ENCODE results near the gene YIF1A.

The YIF1A gene

DNA sequence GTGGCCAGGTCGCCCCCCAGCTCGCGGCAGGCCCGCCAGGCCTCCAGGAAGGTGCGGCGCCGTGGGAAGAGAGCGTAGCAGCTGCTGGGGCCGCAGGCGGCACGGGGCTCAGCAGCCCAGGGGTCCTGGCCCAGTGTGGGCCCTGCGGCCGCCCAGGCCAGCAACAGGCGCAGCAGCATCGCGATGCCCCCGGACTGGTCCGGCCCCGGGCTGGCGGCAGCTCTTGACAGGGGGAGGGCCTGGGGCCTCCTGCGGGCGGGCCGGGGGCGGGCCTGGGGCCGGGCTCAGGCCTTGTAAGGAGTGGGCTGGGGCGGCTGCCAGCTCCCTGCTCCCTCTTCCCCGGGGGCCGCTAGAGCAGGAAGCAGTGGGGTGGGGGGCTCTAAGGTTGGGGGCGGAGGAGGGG, 27.9 kb upstream of the YIF1A start, which contains the start of gene CD248:
TSS of gene CD248 (minus strand) at position 196 of the 403 bp plus-strand sequence. CDS start at position 179, 17 bp downstream.
- H3K27ac ChIP-seq = peak within 1 kb of the TSS; percentile 15; the same call in 1 of the 2 replicates
- TF ChIP-seq CTCF (IDR thresholded peaks at IDR 0.05) (no peak), ZFX (IDR thresholded peaks at IDR 0.05; ENCODE audit: borderline replicate concordance) (no peak)

- TF ChIP-seq CTCF (IDR thresholded peaks at IDR 0.05) (no peak), ZFX (IDR thresholded peaks at IDR 0.05; ENCODE audit: borderline replicate concordance) (no peak)
- H3K27ac ChIP-seq = peak overlapping the region; percentile 15; the same call in 1 of the 2 replicates
Measured at GRCh38 chr11:66315921-66316811, 27.2 kb upstream of the YIF1A start.

- H3K27ac ChIP-seq = no peak overlapping the region
- TF ChIP-seq CTCF (IDR thresholded peaks at IDR 0.05) (no peak), ZFX (IDR thresholded peaks at IDR 0.05; ENCODE audit: borderline replicate concordance) (no peak)
Measured at GRCh38 chr11:66315498-66315885, 26.5 kb upstream of the YIF1A start.

DNA sequence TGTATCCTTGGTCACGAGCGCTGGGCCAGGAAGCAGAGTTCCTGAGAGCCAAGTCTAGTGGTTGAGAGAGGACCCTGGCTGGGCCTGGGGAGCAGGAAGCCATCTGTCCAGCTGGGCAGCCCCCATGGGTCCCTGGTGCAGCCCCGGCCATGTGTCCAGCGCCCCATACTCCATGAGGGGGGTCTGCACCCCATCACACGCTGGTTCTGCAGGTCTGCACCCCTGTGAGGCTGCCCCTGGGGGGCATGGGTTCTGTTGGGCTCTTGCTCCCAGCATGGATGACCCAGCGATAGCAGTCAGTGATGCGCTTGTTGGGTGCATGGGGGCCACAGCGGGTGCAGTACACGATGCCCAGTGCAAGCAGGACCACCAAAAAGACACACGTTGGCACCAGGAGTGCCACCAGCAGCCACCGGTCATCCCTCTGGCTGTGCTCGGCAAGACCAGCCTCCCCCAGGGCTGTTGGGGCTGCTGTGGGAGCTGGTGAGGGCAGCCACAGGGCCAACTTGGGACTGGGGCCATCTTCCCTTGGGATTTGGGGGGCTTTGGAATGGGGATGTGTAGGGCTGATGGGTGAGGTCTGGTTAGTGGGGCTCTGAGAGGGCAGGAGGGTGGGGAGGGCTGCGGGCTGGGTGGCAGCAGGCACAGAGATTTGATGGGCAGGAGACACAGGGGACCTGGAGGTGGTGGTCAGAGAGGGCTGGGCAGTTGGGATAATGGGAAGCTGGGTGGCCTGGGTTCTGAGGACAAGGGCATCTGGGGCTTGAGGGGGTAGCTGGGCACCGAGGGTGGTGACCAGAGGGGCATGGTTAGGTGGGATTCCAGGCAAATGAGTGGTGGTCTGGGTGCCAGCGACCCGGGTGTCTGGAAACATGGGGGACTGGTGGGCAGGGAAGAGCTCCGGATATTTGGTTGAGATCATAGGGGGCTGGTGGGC, 25.9 kb upstream of the YIF1A start:
- H3K27ac ChIP-seq = no peak overlapping the region
- no peak for TF ChIP-seq CTCF (IDR thresholded peaks at IDR 0.05)
- no peak for TF ChIP-seq ZFX (IDR thresholded peaks at IDR 0.05; ENCODE audit: borderline replicate concordance)

GRCh38 chr11:66314186-66314501, 25.2 kb upstream of the YIF1A start:
- TF ChIP-seq ZFX (IDR thresholded peaks at IDR 0.05; ENCODE audit: borderline replicate concordance) (no peak), CTCF (IDR thresholded peaks at IDR 0.05) (no peak)
- H3K27ac ChIP-seq = no peak overlapping the region

DNA sequence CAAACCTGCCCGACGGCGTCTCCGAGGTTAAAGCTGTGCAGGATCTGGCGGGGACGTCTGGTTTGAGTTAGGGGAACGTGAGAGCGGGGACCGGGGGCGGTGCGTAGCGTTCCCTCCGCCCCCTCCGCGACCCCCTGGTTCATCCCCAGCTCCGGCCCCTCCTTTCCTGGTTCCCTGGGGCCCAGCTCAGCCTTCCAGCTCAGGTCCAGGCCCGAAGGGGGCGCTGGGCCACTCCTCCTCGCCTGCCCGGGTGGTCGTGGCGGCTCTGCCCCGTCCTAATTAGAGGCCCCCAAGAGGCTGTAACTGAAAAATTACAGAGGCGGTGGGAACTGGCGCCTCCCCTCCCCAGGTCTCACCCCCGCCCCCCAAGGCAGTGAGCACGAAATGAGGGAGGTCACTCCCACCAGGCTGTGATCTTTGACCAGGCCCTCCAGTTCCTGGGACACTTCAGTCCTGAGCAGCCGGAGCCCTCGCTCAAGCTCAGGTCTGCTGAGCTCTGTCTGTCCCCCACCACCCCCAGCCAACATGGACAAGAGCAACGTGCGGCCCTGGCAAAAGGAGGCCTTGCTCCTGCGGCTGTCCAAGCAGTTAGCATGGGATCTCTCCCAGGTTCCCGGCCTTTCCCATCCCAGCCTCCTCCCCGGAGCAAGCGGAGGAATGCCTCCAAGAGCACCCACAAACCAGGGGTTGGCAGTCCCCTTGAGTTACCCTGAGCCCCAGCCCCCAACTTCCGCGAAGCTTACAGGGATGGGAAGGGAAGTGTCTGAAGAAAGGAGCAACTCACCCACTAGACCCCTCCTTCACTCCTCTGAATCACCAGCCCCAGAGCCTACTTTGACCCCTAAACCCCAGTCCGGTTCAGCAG, 24.6 kb upstream of the YIF1A start:
- TF ChIP-seq CTCF (IDR thresholded peaks at IDR 0.05) (no peak; the same call in 1 of the 2 replicates), ZFX (IDR thresholded peaks at IDR 0.05; ENCODE audit: borderline replicate concordance) (no peak)
- peak overlapping the region; percentile 67 for H3K27ac ChIP-seq
